AG08395 (cell line): ENCODE measurements around the gene ERFE.

Experiments used
- DNase-seq: peaks from one replicate; pipeline ENCODE4 v3.0.0; 2012; ENCODE audit warnings: mixed read lengths, low spot score

Gene ERFE

GRCh38 chr2:238139196-238140039 lies 19.4 kb upstream of the ERFE start:
- DNase-seq = no peak

DNA sequence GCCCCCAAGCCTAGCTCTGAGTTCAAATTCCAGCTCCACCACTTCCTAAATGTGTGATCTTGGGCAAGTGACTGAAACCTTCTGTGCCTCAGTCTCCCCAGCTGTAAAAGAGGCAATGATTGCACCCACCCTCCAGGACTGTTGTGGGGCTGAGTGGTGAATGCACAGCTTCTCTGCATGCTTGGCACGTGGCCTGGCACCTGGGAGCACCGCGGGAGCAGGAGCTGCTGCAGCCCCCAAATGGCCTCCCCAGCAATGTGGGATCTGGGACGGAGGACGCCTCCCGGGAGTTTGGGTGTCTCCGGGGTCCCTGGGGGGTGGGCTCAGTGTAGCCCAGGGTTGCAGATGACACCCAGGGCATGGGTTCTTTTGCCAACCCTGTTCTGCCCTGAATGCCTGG lies 18.7 kb upstream of the ERFE start:
- no peak for DNase-seq

DNA sequence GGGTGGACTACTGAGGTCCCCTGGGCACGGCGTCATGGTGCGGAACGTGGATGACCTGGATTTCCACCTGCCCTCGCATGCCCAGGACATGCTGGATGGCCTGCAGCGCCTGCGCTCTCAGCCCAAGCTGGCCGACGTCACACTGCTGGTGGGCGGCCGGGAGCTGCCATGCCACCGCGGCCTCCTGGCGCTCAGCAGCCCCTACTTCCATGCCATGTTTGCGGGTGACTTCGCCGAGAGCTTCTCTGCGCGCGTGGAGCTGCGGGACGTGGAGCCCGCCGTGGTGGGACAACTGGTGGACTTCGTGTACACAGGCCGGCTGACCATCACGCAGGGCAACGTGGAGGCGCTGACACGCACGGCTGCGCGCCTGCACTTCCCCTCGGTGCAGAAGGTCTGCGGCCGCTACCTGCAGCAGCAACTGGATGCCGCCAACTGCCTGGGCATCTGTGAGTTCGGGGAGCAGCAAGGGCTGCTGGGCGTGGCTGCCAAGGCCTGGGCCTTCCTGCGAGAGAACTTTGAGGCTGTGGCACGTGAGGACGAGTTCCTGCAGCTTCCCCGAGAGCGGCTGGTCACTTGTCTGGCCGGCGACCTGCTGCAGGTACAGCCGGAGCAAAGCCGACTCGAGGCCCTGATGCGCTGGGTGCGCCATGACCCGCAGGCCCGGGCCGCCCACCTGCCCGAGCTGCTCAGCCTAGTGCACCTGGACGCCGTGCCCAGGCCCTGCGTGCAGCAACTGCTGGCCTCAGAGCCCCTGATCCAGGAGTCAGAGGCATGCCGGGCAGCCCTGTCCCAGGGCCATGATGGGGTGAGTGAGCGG lies 17.8 kb upstream of the ERFE start:
- no peak for DNase-seq

DNA sequence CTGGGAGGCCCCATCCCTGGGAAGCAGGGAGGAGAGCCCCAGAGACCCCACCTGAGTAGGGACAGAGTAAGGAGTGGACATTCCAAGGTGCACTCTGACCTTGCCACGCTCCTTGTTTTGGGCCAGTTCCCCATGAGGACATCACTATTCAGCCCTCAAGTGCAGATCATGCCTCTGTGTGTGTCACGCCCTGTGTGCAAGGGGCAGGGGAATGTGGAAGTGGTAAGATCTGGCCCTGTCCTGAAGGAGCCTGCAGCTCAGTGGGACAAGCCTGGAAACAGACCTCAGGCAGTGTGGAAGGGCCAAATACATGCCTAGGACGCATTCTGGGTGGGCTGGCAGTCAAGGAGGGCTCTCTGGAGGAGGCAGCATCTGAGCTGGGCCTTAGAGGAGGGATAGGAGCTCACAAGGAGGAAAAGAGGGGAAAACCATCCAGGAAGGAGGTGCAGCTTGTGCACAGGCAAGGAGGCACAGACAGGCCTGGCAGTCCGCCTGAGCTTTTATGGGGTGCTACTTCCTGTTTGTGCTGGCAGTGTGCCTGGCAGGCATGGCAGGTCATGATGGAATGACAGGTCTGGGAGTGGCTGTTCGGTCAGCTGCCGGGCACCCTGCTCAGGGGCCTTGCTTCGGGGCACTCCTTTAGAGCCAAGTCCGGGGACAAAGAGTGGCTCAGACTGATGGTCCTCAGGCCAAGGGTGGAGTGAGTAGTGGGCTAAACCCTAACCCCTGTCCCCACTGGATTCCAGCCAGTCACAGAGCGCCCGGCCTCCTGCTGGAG lies 17.0 kb upstream of the ERFE start:
- DNase-seq = no peak

DNA sequence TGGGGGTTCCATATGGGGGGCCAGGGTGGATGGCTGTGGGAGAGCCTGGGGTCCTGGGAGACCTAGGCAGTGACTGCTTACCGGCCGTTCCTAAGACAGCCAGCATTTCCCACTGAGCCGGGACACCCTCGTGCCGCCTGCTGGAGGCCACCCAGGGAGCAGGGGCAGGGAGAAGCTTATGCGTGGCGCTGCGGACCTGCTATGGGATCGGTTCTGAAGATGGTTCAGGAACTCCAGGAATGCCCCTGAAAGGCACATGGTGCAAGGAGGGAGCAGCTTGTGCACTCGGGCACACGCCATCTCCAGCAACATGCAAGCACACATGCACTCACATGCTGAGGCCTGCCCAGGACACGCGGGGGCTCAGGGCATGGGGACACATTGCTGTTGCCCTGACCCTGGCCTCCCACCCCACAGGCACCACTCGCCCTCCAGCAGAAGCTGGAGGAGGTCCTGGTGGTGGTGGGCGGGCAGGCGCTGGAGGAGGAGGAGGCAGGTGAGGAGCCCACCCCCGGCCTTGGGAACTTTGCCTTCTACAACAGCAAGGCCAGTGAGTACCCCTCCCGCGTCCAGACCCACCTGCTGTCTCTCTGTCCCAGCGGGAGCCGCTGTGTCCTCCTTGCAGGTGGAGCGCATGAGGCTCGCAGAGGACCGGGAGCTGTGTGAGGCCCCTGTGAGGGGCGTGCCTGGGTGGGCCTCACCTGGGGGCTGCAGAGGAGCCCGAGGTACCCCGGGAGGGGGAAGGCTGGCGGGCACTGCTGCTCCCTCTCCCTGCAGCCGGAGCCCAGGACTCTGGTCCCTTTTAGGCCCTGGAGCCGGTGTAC lies 16.2 kb upstream of the ERFE start:
- no peak for DNase-seq

DNA sequence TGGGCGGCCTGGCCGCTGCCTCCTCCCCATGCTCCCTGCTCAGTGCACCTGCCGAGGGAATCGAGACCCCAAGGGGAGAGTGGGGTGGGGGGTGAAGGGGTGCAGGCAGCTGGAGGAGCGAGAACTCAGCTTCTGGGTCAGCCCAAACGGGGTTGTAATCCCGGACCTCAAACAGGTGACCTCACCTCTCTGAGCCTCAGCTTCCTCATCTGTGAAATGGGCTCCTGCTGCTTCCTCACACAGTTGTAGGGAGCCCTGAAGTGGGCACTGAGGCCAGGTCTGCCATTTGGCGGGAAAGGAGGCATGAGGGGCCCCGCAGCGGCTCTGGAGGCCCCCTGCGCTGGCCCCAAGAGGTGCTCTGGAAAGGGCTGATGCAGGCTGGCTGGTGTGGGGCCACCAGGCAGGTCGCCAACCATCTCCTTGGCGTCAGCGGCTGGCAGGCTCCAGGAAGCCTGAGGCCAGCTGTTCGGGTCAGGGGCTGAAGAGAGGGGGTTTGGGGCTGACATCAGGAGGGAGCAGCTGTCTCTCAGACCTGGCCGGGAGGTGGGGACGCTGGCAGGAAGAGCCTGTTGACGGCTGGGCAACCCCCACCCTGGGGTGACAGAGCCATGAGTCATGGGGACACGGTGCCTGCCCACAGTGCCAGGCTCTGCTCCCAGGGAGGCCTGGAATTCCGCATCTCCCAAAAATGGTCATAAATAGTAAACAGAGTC lies 15.4 kb upstream of the ERFE start:
- DNase-seq = peak; percentile 92

- no peak for DNase-seq
These were observed 14.5 kb upstream of the ERFE start for GRCh38 chr2:238144262-238144661.

DNA sequence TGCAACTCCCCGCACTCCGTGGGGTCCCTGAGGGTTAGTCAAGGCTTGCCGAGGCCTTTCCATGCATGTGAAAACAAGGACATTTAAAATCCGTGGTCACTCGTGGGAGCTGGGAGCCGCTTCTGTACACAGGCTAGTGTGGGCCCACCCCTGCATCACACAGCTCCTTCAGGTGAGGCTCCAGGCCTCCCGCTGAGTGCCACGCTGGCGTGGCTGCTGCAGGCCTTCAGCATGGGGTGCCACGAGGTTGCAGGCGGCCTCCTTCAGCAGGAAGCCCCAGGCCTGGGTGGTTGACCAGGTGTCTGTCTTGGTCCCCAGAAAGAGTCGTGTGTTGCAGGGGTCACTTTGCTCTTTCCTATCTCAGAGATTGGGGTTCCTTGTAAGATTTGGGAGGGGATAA lies 13.7 kb upstream of the ERFE start:
- DNase-seq = no peak

DNA sequence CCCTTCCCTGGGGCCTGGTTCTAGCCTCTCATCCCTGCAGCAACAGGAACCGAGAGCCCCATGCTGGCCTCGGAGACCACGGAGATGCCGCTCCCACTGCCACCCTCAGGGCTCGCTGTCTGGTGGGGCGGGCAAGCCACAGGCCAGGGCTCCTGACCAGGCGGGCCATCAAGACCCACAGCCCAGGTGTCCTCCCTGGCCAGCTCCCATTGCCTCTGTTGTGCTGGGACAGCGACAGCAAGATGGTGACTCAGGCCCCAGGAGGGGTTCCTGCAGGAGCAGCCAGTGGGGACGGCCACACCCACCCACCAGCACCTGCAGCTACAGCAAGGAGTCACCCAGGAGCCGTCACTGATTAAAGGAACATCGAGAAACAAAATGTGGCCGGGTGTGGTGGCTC lies 12.9 kb upstream of the ERFE start:
- no peak for DNase-seq

- no peak for DNase-seq
These were observed 11.8 kb upstream of the ERFE start for GRCh38 chr2:238146884-238147544.

DNA sequence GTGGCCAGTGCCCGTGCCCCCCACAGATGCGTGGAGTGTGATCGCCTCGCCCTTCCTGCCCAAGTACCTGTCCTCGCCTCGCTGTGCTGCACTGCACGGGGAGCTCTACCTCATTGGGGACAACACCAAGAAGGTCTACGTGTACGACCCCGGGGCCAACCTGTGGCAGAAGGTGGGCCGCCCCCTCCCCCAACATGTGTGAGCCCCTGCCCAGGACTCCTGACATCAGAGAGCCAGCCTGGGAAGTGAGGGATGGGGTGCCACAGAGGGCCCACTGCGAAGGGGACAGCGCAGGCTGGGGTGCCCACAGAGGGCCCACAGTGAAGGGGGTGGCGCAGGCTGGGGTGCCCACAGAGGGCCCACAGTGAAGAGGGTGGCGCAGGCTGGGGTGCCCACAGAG lies 9.8 kb upstream of the ERFE start:
- no peak for DNase-seq

GRCh38 chr2:238149841-238150572 lies 8.8 kb upstream of the ERFE start:
- DNase-seq = no peak

DNA sequence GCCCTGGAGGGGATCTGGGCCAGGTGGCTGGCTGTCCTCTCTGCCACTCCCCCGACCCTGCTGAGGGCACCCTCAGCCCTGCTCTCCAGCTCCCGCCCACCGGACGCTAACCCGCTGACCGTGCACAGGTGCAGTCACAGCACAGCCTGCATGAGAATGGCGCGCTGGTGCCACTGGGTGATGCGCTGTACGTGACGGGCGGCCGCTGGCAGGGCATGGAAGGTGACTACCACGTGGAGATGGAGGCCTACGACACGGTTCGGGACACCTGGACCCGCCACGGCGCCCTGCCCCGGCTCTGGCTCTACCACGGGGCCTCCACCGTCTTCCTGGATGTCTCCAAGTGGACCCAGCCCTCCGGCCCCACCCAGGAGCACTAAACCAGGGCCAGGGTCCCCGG lies 8.1 kb upstream of the ERFE start:
- DNase-seq = no peak

GRCh38 chr2:238151205-238151604 lies 7.6 kb upstream of the ERFE start:
- DNase-seq = no peak

DNA sequence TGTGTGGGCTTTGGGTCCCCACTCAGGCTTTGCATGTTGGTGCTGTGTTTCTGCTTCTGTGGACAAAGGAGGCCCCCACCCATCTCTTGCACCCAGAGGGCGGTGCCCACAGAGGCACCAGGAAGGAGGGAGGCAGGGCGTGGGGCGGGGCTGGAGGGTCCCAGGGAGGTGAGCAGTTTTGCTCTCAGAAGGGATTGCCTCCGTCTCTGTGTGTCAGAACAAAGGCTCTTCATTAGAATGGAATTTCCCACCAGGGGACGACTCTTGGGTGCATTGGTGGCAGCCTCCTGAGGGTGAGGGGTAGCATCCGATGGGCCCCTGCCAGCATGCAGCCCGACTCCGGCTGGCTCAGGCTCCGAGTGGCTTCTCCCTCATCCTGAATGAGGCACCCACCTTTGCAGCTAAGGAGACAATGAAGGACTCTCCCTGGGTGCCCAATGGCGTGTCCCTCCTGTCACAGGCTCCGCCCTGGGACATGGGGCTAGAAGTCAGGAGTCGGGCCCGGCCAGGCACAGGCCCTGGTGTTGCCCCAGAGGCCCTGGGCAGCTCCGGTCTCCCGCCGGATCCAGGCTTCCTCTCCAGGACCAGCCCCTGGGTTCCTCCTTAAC lies 7.0 kb upstream of the ERFE start:
- DNase-seq = no peak

DNA sequence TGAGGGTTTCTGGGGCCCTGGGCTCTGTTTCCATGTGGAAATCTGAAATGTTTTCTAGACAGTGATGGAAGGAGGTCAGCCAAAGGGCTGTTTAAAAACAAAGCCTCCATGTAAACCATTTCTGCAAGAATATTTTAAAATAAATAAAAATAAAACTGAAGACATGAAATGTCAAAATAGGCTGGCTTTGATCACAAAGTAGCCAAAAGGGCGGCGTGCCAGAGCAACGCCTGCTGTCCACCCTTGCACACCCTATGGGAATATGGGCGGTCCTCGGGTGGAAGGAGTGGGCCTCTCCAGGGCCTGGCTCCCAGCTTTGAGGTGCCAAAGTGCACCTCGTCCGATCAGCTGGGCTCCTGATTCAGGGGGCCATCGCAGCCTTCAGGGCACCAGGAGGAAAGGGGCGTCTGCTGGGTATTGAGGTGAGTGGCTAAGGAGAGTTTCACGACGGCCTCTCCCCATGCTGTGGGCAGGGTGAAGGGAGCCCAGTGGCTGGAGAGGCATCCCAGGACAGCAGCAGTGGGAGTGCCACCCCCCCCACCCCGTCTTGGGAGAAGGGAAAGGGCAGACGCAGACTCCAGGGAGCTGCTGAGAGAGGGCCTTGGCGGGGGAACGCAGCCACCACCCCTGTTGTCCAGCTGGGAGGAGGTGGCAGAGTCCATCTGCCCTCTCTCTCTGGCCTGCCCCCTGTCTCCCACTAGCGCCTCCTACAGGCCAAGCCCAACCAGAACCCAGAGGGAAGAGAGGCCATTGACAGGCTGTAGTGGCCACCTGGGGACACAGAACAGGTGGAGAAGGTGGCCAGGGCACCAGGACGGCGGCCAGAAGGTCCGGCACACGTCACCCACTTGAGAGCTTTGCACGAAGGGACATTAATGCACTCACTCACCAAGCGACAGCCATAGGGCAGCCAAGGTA lies 5.7 kb upstream of the ERFE start:
- no peak for DNase-seq

DNA sequence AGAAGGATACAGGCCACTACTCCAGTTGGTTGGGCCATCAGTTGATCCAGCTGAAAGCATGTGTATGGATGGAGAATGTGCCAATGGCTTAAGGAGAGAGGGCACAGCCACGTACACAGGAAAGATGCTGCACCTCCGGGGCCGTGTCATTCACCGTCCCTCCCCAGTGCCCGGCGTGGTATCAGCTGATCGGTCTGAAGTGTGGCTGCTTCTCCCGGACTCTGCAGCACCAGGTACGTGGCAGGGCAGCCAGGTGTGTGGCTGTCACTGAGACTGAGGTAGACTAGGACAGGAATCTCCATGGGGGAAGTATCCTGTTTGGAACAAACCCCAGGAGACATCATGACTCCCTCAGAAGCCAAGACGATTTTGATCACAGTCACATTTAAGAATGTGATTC lies 4.2 kb upstream of the ERFE start:
- no peak for DNase-seq

GRCh38 chr2:238155051-238155760 lies 3.6 kb upstream of the ERFE start:
- no peak for DNase-seq
